Medulla oblongata (tissue), 1 donor: ENCODE results near the gene CBX6.

Experiments used
- DNase-seq: peaks from one replicate; pipeline ENCODE4 v3.0.0-alpha.2; 2015; ENCODE audit errors: extremely low spot score

The CBX6 gene

GRCh38 chr22:38840129-38840528, 31.9 kb downstream of the CBX6 start:
- no peak for DNase-seq

- DNase-seq, result no peak
These were observed 32.3 kb downstream of the CBX6 start for GRCh38 chr22:38839686-38840085.

- DNase-seq, result no peak
These were observed 34.5 kb downstream of the CBX6 start for GRCh38 chr22:38837414-38837928.

GRCh38 chr22:38835888-38836301, 36.1 kb downstream of the CBX6 start:
- DNase-seq, result no peak

GRCh38 chr22:38834991-38835390, 37.0 kb downstream of the CBX6 start:
- no peak for DNase-seq

GRCh38 chr22:38834215-38834953, 37.6 kb downstream of the CBX6 start:
- no peak for DNase-seq

- DNase-seq, result no peak
These were observed 39.0 kb downstream of the CBX6 start for GRCh38 chr22:38833061-38833460.

GRCh38 chr22:38832005-38832978, 39.7 kb downstream of the CBX6 start:
- DNase-seq, result peak; percentile 39

GRCh38 chr22:38831166-38831945, 40.7 kb downstream of the CBX6 start:
- DNase-seq, result no peak

- DNase-seq, result no peak
These were observed 41.2 kb downstream of the CBX6 start for GRCh38 chr22:38830845-38831108.

GRCh38 chr22:38830026-38830844, 41.8 kb downstream of the CBX6 start:
- DNase-seq, result no peak

- DNase-seq, result no peak
These were observed 42.5 kb downstream of the CBX6 start for GRCh38 chr22:38829485-38829884.

GRCh38 chr22:38828616-38829205, 43.3 kb downstream of the CBX6 start:
- DNase-seq, result no peak

- DNase-seq, result no peak
These were observed 43.8 kb downstream of the CBX6 start for GRCh38 chr22:38828191-38828590.

GRCh38 chr22:38827510-38827909, 44.5 kb downstream of the CBX6 start:
- no peak for DNase-seq

GRCh38 chr22:38826801-38827200, 45.2 kb downstream of the CBX6 start:
- DNase-seq, result no peak

- no peak for DNase-seq
These were observed 45.6 kb downstream of the CBX6 start for GRCh38 chr22:38826386-38826785.

GRCh38 chr22:38824585-38824984, 47.4 kb downstream of the CBX6 start:
- DNase-seq, result peak; percentile 86

GRCh38 chr22:38823637-38824036, 48.4 kb downstream of the CBX6 start:
- no peak for DNase-seq

- DNase-seq, result no peak
These were observed 48.9 kb downstream of the CBX6 start for GRCh38 chr22:38823076-38823475.

GRCh38 chr22:38820020-38820419, 52.0 kb downstream of the CBX6 start:
- peak; percentile 5 for DNase-seq
